HepG2 (cell line): ENCODE measurements around the gene CEP78. TPM values are rescaled to one million over a fixed set of nuclear protein-coding genes. Genes with fewer than 3 reads are reported as not detected.

Source experiments
- ASH2L ChIP-seq: fragments of 300-600, 200-600 bp; sonication (generic); IDR thresholded peaks from 2 replicates; pipeline ENCODE4 v1.7.0; 2017; ENCODE audit warnings: low read depth, mild to moderate bottlenecking, moderate library complexity, mixed read lengths, low read length; ENCODE audit not compliant: insufficient read length
- CBX5 ChIP-seq: sonication (generic); formaldehyde crosslinking; IDR thresholded peaks from 2 replicates; pipeline ENCODE4 v1.4.0; 2020; ENCODE audit warnings: missing genetic modification reagents, borderline replicate concordance
- E2F5 ChIP-seq: sonication (generic); formaldehyde crosslinking; conservative IDR thresholded peaks from 2 replicates; pipeline ENCODE4 v1.4.0; 2020; ENCODE audit warnings: missing genetic modification reagents
- ETV6 ChIP-seq: sonication (generic); formaldehyde crosslinking; conservative IDR thresholded peaks from 2 replicates; pipeline ENCODE4 v1.4.0; 2020; ENCODE audit warnings: missing genetic modification reagents
- FOXA1 ChIP-seq, 2 experiments: fragments of 450-650 bp in 1 of 2; sonication (generic) in 1 of 2; formaldehyde crosslinking in 1 of 2; IDR thresholded peaks; 2 replicates each; pipeline versions ENCODE4 v1.4.0 to v1.6.1; 2016 to 2020; ENCODE audit warnings: missing genetic modification reagents in 1 of 2
- FOXK1 ChIP-seq: sonication (generic); formaldehyde crosslinking; IDR thresholded peaks from 2 replicates; pipeline ENCODE4 v1.4.0; 2020; ENCODE audit warnings: low read depth, missing genetic modification reagents, borderline replicate concordance
- FOXP1 ChIP-seq, 2 experiments: fragments of 450-650 bp in 1 of 2; IDR thresholded peaks; 2 replicates each; pipeline ENCODE4 v1.6.1; 2017 to 2018; ENCODE audit warnings: antibody characterized with exemption in 1 of 2
- HCFC1 ChIP-seq: fragments of 150-350 bp; IDR thresholded peaks from 2 replicates; pipeline ENCODE4 v1.6.1; 2014; ENCODE audit warnings: low read depth, low read length
- HOXA3 ChIP-seq: sonication (generic); formaldehyde crosslinking; IDR thresholded peaks from 2 replicates; pipeline ENCODE4 v1.5.0; 2020; ENCODE audit warnings: missing genetic modification reagents
- KDM4B ChIP-seq: sonication (generic); formaldehyde crosslinking; IDR thresholded peaks from 2 replicates; pipeline ENCODE4 v1.4.0; 2020; ENCODE audit warnings: missing genetic modification reagents
- MXD3 ChIP-seq: IDR thresholded peaks from 2 replicates; pipeline ENCODE4 v1.6.1; 2016; ENCODE audit warnings: mild to moderate bottlenecking, missing biosample characterization, missing genetic modification reagents
- NFIB ChIP-seq: sonication (generic); formaldehyde crosslinking; IDR thresholded peaks from 2 replicates; pipeline ENCODE4 v1.9.0; 2021; ENCODE audit warnings: missing genetic modification reagents, mild to moderate bottlenecking, borderline replicate concordance
- NFIC ChIP-seq: IDR thresholded peaks from 2 replicates; pipeline ENCODE4 v1.6.1; 2012; ENCODE audit warnings: mild to moderate bottlenecking, low read length, inconsistent platforms
- NR3C1 ChIP-seq: sonication (generic); formaldehyde crosslinking; IDR thresholded peaks from 2 replicates; pipeline ENCODE4 v1.4.0; 2020; ENCODE audit warnings: missing genetic modification reagents
- PHF8 ChIP-seq: sonication (generic); formaldehyde crosslinking; IDR thresholded peaks from 2 replicates; pipeline ENCODE4 v1.5.0; 2020; ENCODE audit warnings: missing genetic modification reagents
- RNF219 ChIP-seq: sonication (generic); formaldehyde crosslinking; IDR thresholded peaks from 2 replicates; pipeline ENCODE4 v1.5.0; 2020; ENCODE audit warnings: mild to moderate bottlenecking, missing genetic modification reagents
- SAFB2 ChIP-seq: sonication (generic); formaldehyde crosslinking; IDR thresholded peaks from 2 replicates; pipeline ENCODE4 v1.5.1; 2020; ENCODE audit warnings: missing genetic modification reagents, low read depth, mild to moderate bottlenecking, borderline replicate concordance
- SOX13 ChIP-seq, 3 experiments: fragments of 450-650 bp in 1 of 3; sonication (generic) in 1 of 3; formaldehyde crosslinking in 1 of 3; IDR thresholded peaks in 2 of 3; conservative IDR thresholded peaks in 1 of 3; 2 replicates each; pipeline versions ENCODE4 v1.5.0 to v1.6.1; 2016 to 2020; ENCODE audit warnings: antibody characterized with exemption in 1 of 3, mild to moderate bottlenecking in 1 of 3, missing compliant biosample characterization in 1 of 3, missing genetic modification reagents in 1 of 3, moderate library complexity in 1 of 3
- ZBTB4 ChIP-seq: sonication (generic); formaldehyde crosslinking; IDR thresholded peaks from 2 replicates; pipeline ENCODE4 v1.4.0; 2020; ENCODE audit warnings: missing genetic modification reagents, mild to moderate bottlenecking, borderline replicate concordance
- ZNF572 ChIP-seq: sonication (generic); formaldehyde crosslinking; IDR thresholded peaks from 2 replicates; pipeline ENCODE4 v1.5.1; 2020; ENCODE audit warnings: mild to moderate bottlenecking, missing genetic modification reagents
- ZNF619 ChIP-seq: sonication (generic); formaldehyde crosslinking; IDR thresholded peaks from 2 replicates; pipeline ENCODE4 v1.4.0; 2020; ENCODE audit warnings: mild to moderate bottlenecking, missing genetic modification reagents
- ZNF704 ChIP-seq: sonication (generic); formaldehyde crosslinking; IDR thresholded peaks from 2 replicates; pipeline ENCODE4 v1.8.1; 2023; ENCODE audit warnings: mild to moderate bottlenecking, inconsistent platforms, moderate library complexity, missing genetic modification reagents, borderline replicate concordance
- polyA plus RNA-seq, 8 experiments: library from polyadenylated mRNA; depleted of rRNA in 3 of 8; stranded (reverse) in 7 of 8; unstranded in 1 of 8; fragments of >200 nt; fragmentation: Illumina TruSeq in 4 of 8; extraction: Trizol in 4 of 8; gene quantifications; 2 replicates each; pipeline versions ENCODE4 v1.2.1 to v1.2.3, GENCODE V29; 2011 to 2016; ENCODE audit warnings: low read depth in 4 of 8, missing spikeins in 1 of 8, mixed read lengths in 1 of 8; ENCODE audit not compliant: insufficient read depth in 1 of 8
- total RNA-seq, 5 experiments: library from RNA; depleted of rRNA; stranded (reverse); fragments of >200 nt; fragmentation: Illumina TruSeq; extraction: Trizol; gene quantifications; 2 replicates each; pipeline ENCODE4 v1.2.3, GENCODE V29; 2016; ENCODE audit warnings: low read depth in 1 of 5

CEP78 gene
- total and polyA plus RNA-seq, 2 of the 13 experiments (the other 11 are each of a cell fraction or from before 2014, with no cell fraction given): 5.1 to 30.8 TPM

- no peak for TF ChIP-seq ZNF704 (CRISPR knock-in tag)
- no peak for TF ChIP-seq SAFB2 (CRISPR knock-in tag)
- no peak for TF ChIP-seq ETV6 (CRISPR knock-in tag)
- no peak for TF ChIP-seq NFIB
- no peak for TF ChIP-seq FOXA1 (IDR thresholded peaks at IDR 0.05)
- peak; percentile 36; the same call in 1 of the 2 replicates for TF ChIP-seq FOXA1 (CRISPR knock-in tag; IDR thresholded peaks at IDR 0.05)
- TF ChIP-seq NFIC: no peak
- no peak for TF ChIP-seq KDM4B
- no peak for TF ChIP-seq HCFC1
- TF ChIP-seq ZNF619 (CRISPR knock-in tag): no peak
- 0 out of 2 replicates have a peak, but pooled peaks have one; percentile 55 for TF ChIP-seq FOXK1 (CRISPR knock-in tag)
- no peak for TF ChIP-seq SOX13 (IDR thresholded peaks at IDR 0.05)
- TF ChIP-seq SOX13 (CRISPR knock-in tag; conservative IDR thresholded peaks at IDR 0.05 in 1 of 2, IDR thresholded peaks at IDR 0.05 in 1 of 2): peak in 1 of 2 experiments; percentile 42; a peak in 1 of 4 replicates
- no peak for TF ChIP-seq RNF219 (CRISPR knock-in tag)
- no peak for TF ChIP-seq E2F5 (CRISPR knock-in tag)
- TF ChIP-seq MXD3 (CRISPR knock-in tag): no peak
- TF ChIP-seq ASH2L: no peak
- TF ChIP-seq HOXA3 (CRISPR knock-in tag): no peak
- no peak for TF ChIP-seq PHF8 (CRISPR knock-in tag)
- TF ChIP-seq ZNF572 (CRISPR knock-in tag): no peak
- TF ChIP-seq NR3C1 (CRISPR knock-in tag): no peak
- no peak for TF ChIP-seq ZBTB4 (CRISPR knock-in tag)
- no peak for TF ChIP-seq CBX5 (CRISPR knock-in tag)
- TF ChIP-seq FOXP1 (IDR thresholded peaks at IDR 0.05): no peak
- TF ChIP-seq FOXP1 (CRISPR knock-in tag; IDR thresholded peaks at IDR 0.05): peak; percentile 50
Observed at GRCh38 chr9:78278177-78278777, 42.4 kb downstream of the CEP78 start (continued).
